T-helper 22 cell (primary cell): ENCODE data around the gene PEX7.
"Not testable (repeated sequence)": the region's sequence is repeated elsewhere in the genome, so short reads cannot be mapped to it uniquely, and the experiment has no call there.

ENCODE experiments used
- DNase-seq: peaks from one replicate; pipeline ENCODE4 v3.0.0-alpha.2; 2020; ENCODE audit warnings: low read depth

Gene PEX7

GRCh38 chr6:136790411-136791295, 31.7 kb upstream of the PEX7 start:
- DNase-seq: no peak

- DNase-seq: peak; percentile 9
Observed at GRCh38 chr6:136791296-136792094, 30.9 kb upstream of the PEX7 start.

GRCh38 chr6:136792095-136792409, 30.3 kb upstream of the PEX7 start:
- DNase-seq: no peak

GRCh38 chr6:136792410-136793262, 29.8 kb upstream of the PEX7 start, which contains the start of gene MAP3K5:
TSS of gene MAP3K5 (minus strand) at chr6:136792477. CDS start at chr6:136792157, 320 bp downstream.
- peak; percentile 84 for DNase-seq

- no peak for DNase-seq
Observed at GRCh38 chr6:136793363-136793762, 29.0 kb upstream of the PEX7 start.

- DNase-seq: no peak
Observed at GRCh38 chr6:136795386-136795785, 27.0 kb upstream of the PEX7 start.

- DNase-seq: no peak
Observed at GRCh38 chr6:136795996-136796395, 26.4 kb upstream of the PEX7 start.

GRCh38 chr6:136798044-136798443, 24.3 kb upstream of the PEX7 start:
- DNase-seq: no peak

GRCh38 chr6:136801581-136801980, 20.8 kb upstream of the PEX7 start:
- DNase-seq: no peak

GRCh38 chr6:136803608-136804007, 18.8 kb upstream of the PEX7 start:
- DNase-seq: no peak

- DNase-seq: no peak
Observed at GRCh38 chr6:136809091-136809860, 13.1 kb upstream of the PEX7 start.

- no peak for DNase-seq
Observed at GRCh38 chr6:136811272-136811671, 11.1 kb upstream of the PEX7 start.

- no peak for DNase-seq
Observed at GRCh38 chr6:136812174-136812573, 10.2 kb upstream of the PEX7 start.

GRCh38 chr6:136815608-136816007, 6.8 kb upstream of the PEX7 start:
- DNase-seq: not testable (repeated sequence)

- no peak for DNase-seq
Observed at GRCh38 chr6:136816656-136817055, 5.7 kb upstream of the PEX7 start.

- DNase-seq: no peak
Observed at GRCh38 chr6:136820561-136820960, 1.8 kb upstream of the PEX7 start.

- DNase-seq: no peak
Observed at GRCh38 chr6:136822046-136822375, 381 bp upstream of the PEX7 start.

- DNase-seq: no peak
Observed at GRCh38 chr6:136823128-136823660, 802 bp downstream of the PEX7 start.

- no peak for DNase-seq
Observed at GRCh38 chr6:136826216-136826615, 3.8 kb downstream of the PEX7 start.

GRCh38 chr6:136831873-136832562, 9.6 kb downstream of the PEX7 start:
- DNase-seq: no peak
